Endothelial cell of umbilical vein (primary cell): ENCODE measurements around the gene THSD7B. TPM values are rescaled to one million over a fixed set of nuclear protein-coding genes. Genes with fewer than 3 reads are reported as not detected.

Source experiments
- BruUV-seq: library from RNA; stranded (reverse); fragments of 400-500 nt; replicated peaks from 2 replicates; lab custom pipeline; 2021; lab: Mats Ljungman, UMichigan
- CTCF ChIA-PET: fragments of 300-600, 350-600 bp; sonication (Branson Sonifier 250); formaldehyde crosslinking; loops from one replicate; lab custom pipeline; 2021; ENCODE audit warnings: antibody characterized with exemption, inconsistent platforms; lab: Charles Lee
- POLR2A ChIA-PET: fragments of 300-600, 350-600 bp; sonication (Branson Sonifier 250); formaldehyde crosslinking; loops from one replicate; lab custom pipeline; 2021; ENCODE audit warnings: antibody characterized with exemption, inconsistent platforms; lab: Charles Lee
- DNase-seq: peaks from one replicate; pipeline ENCODE4 v3.0.0-alpha.2; 2011; ENCODE audit warnings: low read depth, low spot score
- FAIRE-seq: peaks from 2 replicates; lab custom pipeline; 2011; peaks lifted over from hg19 to GRCh38; lab: Jason Lieb, UNC
- H2AFZ ChIP-seq: 2 replicates; pipeline ENCODE4 v1.6.0; 2012; ENCODE audit warnings: low read depth, low read length, control low read depth, inconsistent platforms
- H3K27ac ChIP-seq: 2 replicates; pipeline ENCODE4 v1.5.1; 2011; ENCODE audit warnings: low read depth, mild to moderate bottlenecking, control low read depth, low read length, moderate library complexity; ENCODE audit not compliant: insufficient read depth
- H3K27me3 ChIP-seq, 2 experiments: 2 replicates each; pipeline versions ENCODE4 v1.6.0 to v1.6.1; 2011; ENCODE audit warnings: low read length in 2 of 2, mixed read lengths in 1 of 2; ENCODE audit not compliant: control insufficient read depth in 2 of 2, insufficient read depth in 2 of 2
- H3K36me3 ChIP-seq, 2 experiments: 2 replicates in 1 of 2; 3 replicates in 1 of 2; pipeline ENCODE4 v1.5.1; 2011; ENCODE audit warnings: low read length in 2 of 2, mild to moderate bottlenecking in 1 of 2, moderate library complexity in 1 of 2; ENCODE audit not compliant: control insufficient read depth in 2 of 2, insufficient read depth in 2 of 2; ENCODE audit errors: extremely low read depth in 1 of 2
- H3K4me1 ChIP-seq: 3 replicates; pipeline ENCODE4 v1.5.1; 2011; ENCODE audit warnings: mild to moderate bottlenecking, low read length; ENCODE audit not compliant: control insufficient read depth, insufficient read depth; ENCODE audit errors: extremely low read depth
- H3K4me2 ChIP-seq: 2 replicates; pipeline ENCODE4 v1.6.1; 2011; ENCODE audit warnings: low read length, control low read depth, mixed read lengths; ENCODE audit not compliant: insufficient read depth
- H3K4me3 ChIP-seq, 3 experiments: fragments of 200-600 bp in 1 of 3; sonication (generic), shearing (Covaris generic) in 1 of 3; replicated peaks in 1 of 3; 2 replicates each; pipeline ENCODE4 v1.5.1; 2011 to 2016; ENCODE audit warnings: control low read depth in 3 of 3, low read length in 3 of 3, mild to moderate bottlenecking in 2 of 3, inconsistent platforms in 1 of 3, low read depth in 1 of 3, moderate library complexity in 1 of 3; ENCODE audit not compliant: insufficient read depth in 1 of 3
- H3K79me2 ChIP-seq: 2 replicates; pipeline ENCODE4 v1.6.0; 2012; ENCODE audit warnings: low read length, inconsistent platforms; ENCODE audit not compliant: control insufficient read depth, insufficient read depth
- H3K9ac ChIP-seq: replicated peaks from 2 replicates; pipeline ENCODE3; 2011; ENCODE audit warnings: low read length, control low read depth; ENCODE audit not compliant: insufficient read depth; ENCODE audit errors: extremely low read depth
- H3K9me1 ChIP-seq: replicated peaks from 3 replicates; pipeline ENCODE4 v1.6.0; 2011; ENCODE audit warnings: mild to moderate bottlenecking, low read length; ENCODE audit not compliant: control insufficient read depth, insufficient read depth; ENCODE audit errors: extremely low read depth
- H3K9me3 ChIP-seq: replicated peaks from 2 replicates; pipeline ENCODE4 v1.5.1; 2012; ENCODE audit warnings: low read length, inconsistent platforms; ENCODE audit not compliant: control insufficient read depth, insufficient read depth
- H4K20me1 ChIP-seq: replicated peaks from 2 replicates; pipeline ENCODE3; 2011; ENCODE audit warnings: mild to moderate bottlenecking, low read length; ENCODE audit not compliant: control insufficient read depth, insufficient read depth; ENCODE audit errors: extremely low read depth
- CTCF ChIP-seq, 2 donors: IDR thresholded peaks; 1 replicate in 1 of 2; 2 replicates in 1 of 2; pipeline ENCODE4 v1.5.1; 2011; ENCODE audit warnings: low read length in 2 of 2, mild to moderate bottlenecking in 2 of 2, moderate library complexity in 2 of 2, control low read depth in 1 of 2, inconsistent platforms in 1 of 2, low read depth in 1 of 2; ENCODE audit not compliant: insufficient read depth in 1 of 2; ENCODE audit errors: extremely low read depth in 1 of 2
- EZH2 ChIP-seq: IDR thresholded peaks from 2 replicates; pipeline ENCODE4 v1.6.1; 2012; ENCODE audit warnings: borderline replicate concordance, low read depth, mild to moderate bottlenecking, moderate library complexity, low read length, inconsistent platforms; ENCODE audit not compliant: severe bottlenecking
- FOS ChIP-seq: IDR thresholded peaks from 2 replicates; pipeline ENCODE4 v1.6.1; 2011; ENCODE audit warnings: mild to moderate bottlenecking, low read length, moderate library complexity, borderline replicate concordance; ENCODE audit not compliant: insufficient read depth
- GATA2 ChIP-seq: IDR thresholded peaks from 2 replicates; pipeline ENCODE4 v1.7.0; 2011; ENCODE audit warnings: low read depth, mild to moderate bottlenecking, moderate library complexity, mixed read lengths, low read length; ENCODE audit not compliant: insufficient read length, insufficient read depth
- JUN ChIP-seq: IDR thresholded peaks from 2 replicates; pipeline ENCODE4 v1.6.1; 2011; ENCODE audit warnings: borderline replicate concordance, low read depth; ENCODE audit not compliant: insufficient read length, insufficient read depth
- MYC ChIP-seq: IDR thresholded peaks from one replicate; pipeline ENCODE4 v1.6.1; 2011; ENCODE audit warnings: mild to moderate bottlenecking, low read depth, low read length
- POLR2A ChIP-seq: IDR thresholded peaks from 2 replicates; pipeline ENCODE4 v1.6.1; 2012; ENCODE audit warnings: low read depth, mild to moderate bottlenecking, control low read depth, low read length
- POLR2AphosphoS5 ChIP-seq: IDR thresholded peaks from 2 replicates; pipeline ENCODE4 v1.6.1; 2012; ENCODE audit warnings: low read depth, mild to moderate bottlenecking, control low read depth, low read length, moderate library complexity; ENCODE audit not compliant: insufficient read depth
- dilution Hi-C: fragments of 300-500 bp; cut with MboI; formaldehyde crosslinking; loops from one replicate; pipeline ENCODE4 v1.15.0; 2019; ENCODE audit warnings: low sequenced_read_pairs; ENCODE audit not compliant: extremely low pct_ligation_motif_present
- intact Hi-C: fragments of 100-400 bp; cut with micrococcal nuclease; formaldehyde crosslinking; loops from one replicate; pipeline ENCODE4 v1.10.0; 2022
- polyA plus RNA-seq, 4 experiments: library from polyadenylated mRNA; depleted of rRNA in 3 of 4; stranded (reverse) in 3 of 4; unstranded in 1 of 4; fragments of >200 nt; gene quantifications; 2 replicates each; pipeline versions ENCODE4 v1.2.1 to v1.2.3, GENCODE V29; 2011 to 2012; ENCODE audit warnings: missing spikeins in 1 of 4
- total RNA-seq: library from RNA; stranded (reverse); gene quantifications from 2 replicates; pipeline ENCODE4 v1.2.3, GENCODE V29; 2021
- TF ChIP-seq, protein P1 (sequence below): IDR thresholded peaks from 2 replicates; pipeline ENCODE4 v1.6.1; 2011; ENCODE audit not compliant: insufficient read depth, insufficient read length

Gene THSD7B
- total and polyA plus RNA-seq, 2 donors (not counting 3 experiments of a cell fraction or from before 2014, with no cell fraction given), result 0.04 TPM; not detected in 1

GRCh38 chr2:136801661-136802060, 36.3 kb downstream of the THSD7B start:
- Histone ChIP-seq H3K36me3 (no peaks in the 10 kb centered on the region), H3K79me2 (no peaks in the 10 kb centered on the region), H3K27me3 (no peaks in the 10 kb centered on the region), H3K9me1 (no peaks in the 10 kb centered on the region), H2AFZ (no peak overlapping the region), H3K4me2 (no peak overlapping the region), H3K4me1 (no peaks in the 10 kb centered on the region), H3K9me3 (peaks cover 1% of the 10 kb centered on the region), H3K4me3 (no peak overlapping the region), H3K9ac (no peak overlapping the region), H3K27ac (no peak overlapping the region), H4K20me1 (no peaks in the 10 kb centered on the region)
- intact Hi-C loops (no loop called here), dilution Hi-C loops (no loop called here)
- FAIRE-seq, result no peak
- POLR2A ChIA-PET, result no interaction called here
- no TSS peak for BruUV-seq
- TF ChIP-seq, protein P1, sequence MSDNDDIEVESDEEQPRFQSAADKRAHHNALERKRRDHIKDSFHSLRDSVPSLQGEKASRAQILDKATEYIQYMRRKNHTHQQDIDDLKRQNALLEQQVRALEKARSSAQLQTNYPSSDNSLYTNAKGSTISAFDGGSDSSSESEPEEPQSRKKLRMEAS, result no peak
- TF ChIP-seq EZH2 (no peak), MYC (no peak), CTCF (IDR thresholded peaks at IDR 0.05; ENCODE audit: extremely low read depth in 1 of 2, insufficient read depth in 1 of 2, low read depth in 1 of 2, low read length in 2 of 2) (no peak), GATA2 (no peak), JUN (no peak), FOS (no peak), POLR2A (no peak), POLR2AphosphoS5 (no peak)
- DNase-seq, result no peak
- CTCF ChIA-PET, result no interaction called here
